ENCODE data around the gene FAM162A.

Gene FAM162A

GRCh38 chr3:122389892-122390291, 5.9 kb downstream of the FAM162A start:
- H3K27ac ChIP-seq = no peak overlapping the region
- TF ChIP-seq CTCF (IDR thresholded peaks at IDR 0.05) (no peak), ZFX (IDR thresholded peaks at IDR 0.05; ENCODE audit: borderline replicate concordance) (no peak)

DNA sequence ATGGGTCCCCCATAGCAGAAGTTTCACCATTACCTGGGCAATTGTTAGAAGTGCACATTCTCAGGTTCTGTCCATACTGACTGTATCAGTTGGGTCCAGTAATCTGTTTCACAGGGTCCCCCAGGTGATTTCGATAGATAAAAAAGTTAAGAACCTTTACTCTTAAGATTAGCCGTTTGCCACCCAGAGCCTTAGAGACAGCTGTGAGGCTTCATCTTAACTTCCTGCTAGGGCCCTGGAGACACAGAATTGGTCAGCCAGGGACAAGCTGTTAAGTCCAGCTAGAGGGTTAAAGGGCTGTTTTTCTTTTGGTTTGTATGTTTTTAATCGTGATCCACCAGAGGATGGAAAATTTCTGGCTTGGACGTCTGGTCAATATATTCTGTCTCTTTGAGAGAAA, 6.7 kb downstream of the FAM162A start:
- no peak overlapping the region for H3K27ac ChIP-seq
- TF ChIP-seq CTCF (IDR thresholded peaks at IDR 0.05) = no peak
- TF ChIP-seq ZFX (IDR thresholded peaks at IDR 0.05; ENCODE audit: borderline replicate concordance) = no peak

- no peak for TF ChIP-seq ZFX (IDR thresholded peaks at IDR 0.05; ENCODE audit: borderline replicate concordance)
- no peak for TF ChIP-seq CTCF (IDR thresholded peaks at IDR 0.05)
- no peak overlapping the region for H3K27ac ChIP-seq
These were observed 7.9 kb downstream of the FAM162A start for GRCh38 chr3:122391681-122392446.

DNA sequence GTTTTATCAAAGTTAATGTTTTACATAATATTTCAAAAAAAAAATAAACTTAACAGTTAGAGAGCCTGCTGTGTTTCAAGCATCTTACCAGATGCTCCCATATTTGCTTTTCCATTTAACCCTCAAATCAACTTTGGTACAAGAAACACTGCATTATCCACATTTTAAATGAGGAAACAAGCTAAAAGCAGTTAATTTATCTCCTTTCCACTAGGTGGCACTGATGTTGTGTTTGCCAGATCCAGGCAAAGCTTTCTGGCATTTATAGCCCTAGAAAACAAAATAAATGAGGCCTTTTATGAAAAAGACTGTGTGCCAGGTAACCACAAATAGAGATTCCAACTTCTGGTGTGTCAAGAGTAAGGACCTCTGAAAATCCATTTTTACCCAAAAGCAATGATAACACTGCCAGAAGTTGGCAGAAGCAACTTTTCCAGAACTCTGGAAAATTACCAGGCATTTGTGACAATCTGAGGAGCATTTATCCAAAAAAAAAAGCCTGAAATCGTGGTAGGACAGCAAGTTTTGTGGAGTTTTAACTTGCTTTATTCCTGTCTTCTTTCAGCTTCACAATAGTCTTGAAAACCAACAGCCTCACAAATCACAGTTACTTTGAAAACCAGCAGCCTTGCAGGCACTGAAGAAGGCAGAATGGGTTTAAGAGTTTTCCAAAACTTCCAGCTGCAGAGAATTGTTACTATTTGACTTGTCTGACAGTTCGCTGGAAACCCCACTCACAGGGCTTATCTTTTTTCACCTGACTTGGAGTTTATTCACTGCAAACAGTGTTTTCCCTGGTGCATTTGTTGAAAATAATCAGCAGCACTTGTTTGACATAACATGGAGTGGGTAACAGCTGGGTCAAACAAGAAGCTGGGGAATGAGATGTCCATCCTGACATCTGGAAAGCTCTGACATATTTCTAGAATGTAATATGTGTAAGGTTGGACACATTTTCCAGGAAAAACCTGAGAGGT, 9.2 kb downstream of the FAM162A start:
- TF ChIP-seq CTCF (IDR thresholded peaks at IDR 0.05) (peak; percentile 86), ZFX (IDR thresholded peaks at IDR 0.05; ENCODE audit: borderline replicate concordance) (no peak)
- no peak overlapping the region for H3K27ac ChIP-seq

- H3K27ac ChIP-seq = no peak overlapping the region
- TF ChIP-seq CTCF (IDR thresholded peaks at IDR 0.05) (no peak), ZFX (IDR thresholded peaks at IDR 0.05; ENCODE audit: borderline replicate concordance) (no peak)
These were observed 10.2 kb downstream of the FAM162A start for GRCh38 chr3:122394173-122394572.

- H3K27ac ChIP-seq = no peak overlapping the region
- TF ChIP-seq CTCF (IDR thresholded peaks at IDR 0.05) (no peak), ZFX (IDR thresholded peaks at IDR 0.05; ENCODE audit: borderline replicate concordance) (no peak)
These were observed 11.6 kb downstream of the FAM162A start for GRCh38 chr3:122395582-122395981.
